Ishikawa (cell line): ENCODE measurements around the gene SERGEF.

Source experiments
- CEBPB ChIP-seq: IDR thresholded peaks from 2 replicates; pipeline ENCODE4 v1.6.1; 2012
- CREB1 ChIP-seq: IDR thresholded peaks from 2 replicates; pipeline ENCODE4 v1.6.1; 2012; ENCODE audit warnings: low read depth
- EGR1 ChIP-seq: IDR thresholded peaks from 2 replicates; pipeline ENCODE4 v1.6.1; 2012
- EP300 ChIP-seq: IDR thresholded peaks from 2 replicates; pipeline ENCODE4 v1.6.1; 2012; ENCODE audit warnings: borderline replicate concordance
- FOXM1 ChIP-seq: IDR thresholded peaks from 2 replicates; pipeline ENCODE4 v1.6.1; 2012; ENCODE audit warnings: low read depth, borderline replicate concordance
- NFIC ChIP-seq: IDR thresholded peaks from 2 replicates; pipeline ENCODE4 v1.6.1; 2012
- RAD21 ChIP-seq: IDR thresholded peaks from 2 replicates; pipeline ENCODE4 v1.6.1; 2012; ENCODE audit warnings: low read depth
- TAF1 ChIP-seq: IDR thresholded peaks from 2 replicates; pipeline ENCODE4 v1.6.1; 2012; ENCODE audit warnings: low read depth, mild to moderate bottlenecking
- TCF12 ChIP-seq: IDR thresholded peaks from 2 replicates; pipeline ENCODE4 v1.6.1; 2012; ENCODE audit warnings: low read depth
- TEAD4 ChIP-seq: IDR thresholded peaks from 2 replicates; pipeline ENCODE4 v1.6.1; 2012
- YY1 ChIP-seq: IDR thresholded peaks from 2 replicates; pipeline ENCODE4 v1.6.1; 2012; ENCODE audit warnings: low read depth
- ZBTB7A ChIP-seq: IDR thresholded peaks from 2 replicates; pipeline ENCODE4 v1.6.1; 2012; ENCODE audit warnings: low read depth
- TF ChIP-seq, protein P1 (sequence below): IDR thresholded peaks from 2 replicates; pipeline ENCODE4 v1.6.1; 2012
- TF ChIP-seq, protein P2 (sequence below): IDR thresholded peaks from 2 replicates; pipeline ENCODE4 v1.6.1; 2012
- TF ChIP-seq, protein P3 (sequence below): IDR thresholded peaks from 2 replicates; pipeline ENCODE4 v1.6.1; 2012; ENCODE audit warnings: low read depth, mild to moderate bottlenecking

Gene SERGEF

DNA sequence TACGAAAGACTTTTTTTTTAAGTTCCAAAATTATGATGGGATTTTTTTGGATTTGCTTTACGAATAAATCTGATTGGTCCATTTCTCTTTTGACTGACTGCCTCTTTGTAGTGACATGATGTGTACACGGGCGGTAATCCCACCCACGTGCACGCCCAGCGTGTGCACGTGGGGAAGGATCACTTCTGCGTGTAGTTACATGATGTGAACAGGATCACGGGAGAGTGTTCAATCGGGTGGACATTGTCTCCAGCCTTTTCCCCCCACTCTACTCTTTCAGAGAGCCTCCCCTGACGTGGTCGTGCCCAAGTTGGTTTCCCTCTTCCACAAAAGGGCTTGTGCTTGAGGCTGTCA, 235.1 kb downstream of the SERGEF start:
- TF ChIP-seq CREB1 (no peak), TCF12 (no peak), NFIC (no peak)
- TF ChIP-seq, protein P1, sequence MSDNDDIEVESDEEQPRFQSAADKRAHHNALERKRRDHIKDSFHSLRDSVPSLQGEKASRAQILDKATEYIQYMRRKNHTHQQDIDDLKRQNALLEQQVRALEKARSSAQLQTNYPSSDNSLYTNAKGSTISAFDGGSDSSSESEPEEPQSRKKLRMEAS, result no peak

DNA sequence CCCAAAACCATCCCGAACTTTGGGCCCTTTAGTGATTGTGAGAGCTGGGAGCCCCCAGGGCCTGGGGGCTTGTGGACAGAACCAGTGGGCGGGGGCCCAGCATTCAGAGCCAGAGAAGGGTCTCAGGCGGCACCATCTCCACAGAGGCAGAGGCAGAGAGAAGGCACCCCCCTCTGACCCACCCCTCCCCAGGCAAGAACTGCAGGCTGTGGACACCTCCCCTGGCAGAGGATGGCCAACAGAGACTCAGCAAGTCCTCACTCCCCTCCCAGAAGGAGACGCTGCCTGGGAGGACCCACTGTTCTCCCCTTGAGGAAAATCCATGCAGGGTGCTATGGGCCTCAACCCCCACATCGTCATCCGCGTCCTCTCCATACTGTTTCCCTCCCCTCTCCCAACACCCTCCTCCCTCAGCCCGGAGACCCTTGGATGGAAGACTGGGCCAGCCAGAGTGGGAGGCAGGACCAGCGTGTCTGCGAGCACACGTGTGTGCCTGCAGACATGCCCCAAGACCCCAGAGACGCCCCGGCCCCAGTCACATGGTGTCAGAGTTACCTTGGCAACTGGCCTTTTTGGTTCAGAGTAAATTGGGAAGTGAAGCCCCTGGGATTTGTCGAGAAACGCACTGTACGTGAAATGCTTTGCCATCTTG, 235.6 kb downstream of the SERGEF start:
- TF ChIP-seq TEAD4, result no peak
- no peak for TF ChIP-seq FOXM1
- no peak for TF ChIP-seq CREB1
- TF ChIP-seq, protein P1, result no peak
- TF ChIP-seq YY1, result no peak
- TF ChIP-seq EP300, result no peak
- no peak for TF ChIP-seq EGR1
- TF ChIP-seq RAD21, result no peak
- no peak for TF ChIP-seq NFIC
- no peak for TF ChIP-seq TCF12
- TF ChIP-seq, protein P2, sequence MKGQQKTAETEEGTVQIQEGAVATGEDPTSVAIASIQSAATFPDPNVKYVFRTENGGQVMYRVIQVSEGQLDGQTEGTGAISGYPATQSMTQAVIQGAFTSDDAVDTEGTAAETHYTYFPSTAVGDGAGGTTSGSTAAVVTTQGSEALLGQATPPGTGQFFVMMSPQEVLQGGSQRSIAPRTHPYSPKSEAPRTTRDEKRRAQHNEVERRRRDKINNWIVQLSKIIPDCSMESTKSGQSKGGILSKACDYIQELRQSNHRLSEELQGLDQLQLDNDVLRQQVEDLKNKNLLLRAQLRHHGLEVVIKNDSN, result no peak
- TF ChIP-seq, protein P3, sequence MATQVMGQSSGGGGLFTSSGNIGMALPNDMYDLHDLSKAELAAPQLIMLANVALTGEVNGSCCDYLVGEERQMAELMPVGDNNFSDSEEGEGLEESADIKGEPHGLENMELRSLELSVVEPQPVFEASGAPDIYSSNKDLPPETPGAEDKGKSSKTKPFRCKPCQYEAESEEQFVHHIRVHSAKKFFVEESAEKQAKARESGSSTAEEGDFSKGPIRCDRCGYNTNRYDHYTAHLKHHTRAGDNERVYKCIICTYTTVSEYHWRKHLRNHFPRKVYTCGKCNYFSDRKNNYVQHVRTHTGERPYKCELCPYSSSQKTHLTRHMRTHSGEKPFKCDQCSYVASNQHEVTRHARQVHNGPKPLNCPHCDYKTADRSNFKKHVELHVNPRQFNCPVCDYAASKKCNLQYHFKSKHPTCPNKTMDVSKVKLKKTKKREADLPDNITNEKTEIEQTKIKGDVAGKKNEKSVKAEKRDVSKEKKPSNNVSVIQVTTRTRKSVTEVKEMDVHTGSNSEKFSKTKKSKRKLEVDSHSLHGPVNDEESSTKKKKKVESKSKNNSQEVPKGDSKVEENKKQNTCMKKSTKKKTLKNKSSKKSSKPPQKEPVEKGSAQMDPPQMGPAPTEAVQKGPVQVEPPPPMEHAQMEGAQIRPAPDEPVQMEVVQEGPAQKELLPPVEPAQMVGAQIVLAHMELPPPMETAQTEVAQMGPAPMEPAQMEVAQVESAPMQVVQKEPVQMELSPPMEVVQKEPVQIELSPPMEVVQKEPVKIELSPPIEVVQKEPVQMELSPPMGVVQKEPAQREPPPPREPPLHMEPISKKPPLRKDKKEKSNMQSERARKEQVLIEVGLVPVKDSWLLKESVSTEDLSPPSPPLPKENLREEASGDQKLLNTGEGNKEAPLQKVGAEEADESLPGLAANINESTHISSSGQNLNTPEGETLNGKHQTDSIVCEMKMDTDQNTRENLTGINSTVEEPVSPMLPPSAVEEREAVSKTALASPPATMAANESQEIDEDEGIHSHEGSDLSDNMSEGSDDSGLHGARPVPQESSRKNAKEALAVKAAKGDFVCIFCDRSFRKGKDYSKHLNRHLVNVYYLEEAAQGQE, result no peak
- no peak for TF ChIP-seq TAF1
- no peak for TF ChIP-seq CEBPB
- TF ChIP-seq ZBTB7A, result no peak

DNA sequence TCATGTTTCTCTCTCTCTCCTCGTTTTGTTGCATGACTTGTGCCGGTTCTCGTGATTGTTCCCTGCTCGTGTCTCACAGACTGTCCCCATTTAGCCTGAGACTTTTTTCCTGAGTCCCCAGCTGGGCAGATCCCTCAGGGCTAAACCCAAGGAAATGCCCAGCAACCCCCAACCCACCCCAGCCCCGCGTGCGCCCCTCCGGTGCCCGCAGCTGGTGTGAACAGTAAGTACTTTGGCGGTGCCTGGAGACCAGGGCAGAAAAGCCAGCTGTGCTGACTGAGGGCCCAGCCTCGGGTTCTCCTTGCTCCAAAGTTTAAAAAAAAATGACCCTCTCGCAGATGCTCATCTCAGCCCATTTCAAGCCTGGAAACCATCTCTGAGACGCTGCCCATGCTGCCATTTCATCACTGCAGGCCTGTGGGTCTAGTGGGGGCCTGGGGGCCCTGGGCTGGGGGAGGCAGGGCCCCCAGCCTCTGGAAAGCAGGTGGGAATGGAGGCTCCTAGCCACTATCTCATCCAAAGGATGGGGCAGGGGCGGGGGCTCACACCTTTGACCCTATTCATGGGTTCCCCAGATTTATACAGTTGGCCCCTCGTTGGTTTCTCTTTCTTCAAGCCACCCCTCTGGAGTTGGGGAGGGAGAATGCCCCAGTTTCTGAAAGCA, 236.5 kb downstream of the SERGEF start:
- TF ChIP-seq NFIC, result no peak
- no peak for TF ChIP-seq YY1
- TF ChIP-seq CREB1, result no peak
- no peak for TF ChIP-seq RAD21
- TF ChIP-seq, protein P2, result no peak
- TF ChIP-seq, protein P3, result no peak
- no peak for TF ChIP-seq EP300
- TF ChIP-seq EGR1, result no peak
- no peak for TF ChIP-seq ZBTB7A
- TF ChIP-seq, protein P1, result no peak
- no peak for TF ChIP-seq TCF12
- TF ChIP-seq TAF1, result no peak

DNA sequence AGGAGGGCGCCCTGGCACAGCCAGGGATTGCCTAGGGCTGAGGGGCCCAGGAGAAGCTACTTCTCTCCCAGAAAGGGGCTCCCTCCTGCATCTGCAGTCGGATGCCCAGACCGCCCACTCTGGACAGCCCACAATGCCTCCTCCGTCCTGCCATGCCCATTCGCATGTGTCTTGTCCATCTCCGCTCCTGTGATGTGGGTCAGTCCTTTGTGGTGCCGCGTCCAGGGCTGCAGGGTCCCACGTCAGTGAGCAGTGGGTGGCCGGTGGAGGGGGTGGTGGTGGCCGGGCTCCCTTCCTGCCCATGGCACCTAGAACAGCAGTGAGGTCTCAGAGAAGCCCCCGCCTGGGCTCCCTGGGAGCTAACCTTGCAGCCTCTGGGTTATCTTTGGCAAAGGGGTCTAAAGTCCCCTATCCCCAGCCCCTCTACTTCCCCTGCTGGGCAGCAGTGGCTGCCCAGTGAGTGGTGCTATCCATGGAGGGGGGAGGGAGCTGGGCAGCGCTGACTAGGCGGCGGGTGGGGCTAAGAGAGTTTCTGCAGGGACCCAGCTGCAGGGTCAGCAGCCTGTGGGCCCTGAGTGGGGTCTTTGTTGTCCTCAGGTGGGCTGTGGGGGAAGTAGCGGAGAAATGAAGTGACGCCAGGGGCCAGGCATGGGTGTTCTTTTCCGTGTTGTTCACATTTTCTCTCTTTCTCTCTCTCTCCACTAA, 237.2 kb downstream of the SERGEF start:
- TF ChIP-seq YY1, result no peak
- no peak for TF ChIP-seq EP300
- no peak for TF ChIP-seq ZBTB7A
- no peak for TF ChIP-seq CEBPB
- TF ChIP-seq NFIC, result no peak
- no peak for TF ChIP-seq CREB1

DNA sequence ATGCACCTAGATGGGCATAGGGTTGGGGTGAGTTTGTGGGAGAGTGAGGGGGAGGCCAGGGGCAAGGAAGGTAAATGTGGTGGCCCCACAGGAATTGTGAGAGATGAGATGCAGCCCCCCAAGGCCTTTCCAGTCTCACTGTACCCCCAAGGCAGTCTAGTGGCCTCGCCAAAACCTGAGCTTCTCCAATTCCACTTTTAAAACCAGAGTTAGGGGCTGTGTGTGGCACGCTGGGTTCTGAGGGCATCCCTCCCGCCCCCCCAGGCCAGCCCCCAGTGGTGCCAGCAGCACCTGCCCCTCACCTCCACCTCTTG, 237.9 kb downstream of the SERGEF start:
- no peak for TF ChIP-seq EGR1
